Erythroblast (primary cell): ENCODE data around the gene ITGA7.

Experiments used
- GATA1 ChIP-seq: IDR thresholded peaks from 2 replicates; pipeline ENCODE4 v1.6.1; 2011; ENCODE audit warnings: low read depth, mild to moderate bottlenecking, control low read depth, low read length, moderate library complexity
- POLR2A ChIP-seq: IDR thresholded peaks from 2 replicates; pipeline ENCODE4 v1.6.1; 2011; ENCODE audit warnings: mild to moderate bottlenecking, low read length

DNA sequence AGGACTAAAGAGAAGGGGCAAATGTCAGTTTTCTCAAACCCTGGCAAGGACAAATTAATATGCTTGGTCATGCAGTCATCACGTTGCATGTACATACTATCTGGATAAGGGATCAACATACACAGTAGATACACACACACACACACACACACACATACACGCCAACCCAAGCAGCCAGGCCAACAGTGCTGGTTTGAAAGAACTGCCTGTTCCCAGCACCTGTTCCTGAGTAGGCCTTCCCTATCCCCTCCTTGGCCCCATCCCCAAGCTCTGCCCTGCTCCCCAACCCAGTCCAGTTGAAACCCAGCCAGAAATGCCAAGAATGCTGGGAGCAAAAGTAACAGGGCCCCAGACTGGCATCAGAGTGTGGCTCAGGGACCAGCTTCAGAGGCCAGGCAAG is 4.4 kb downstream of the ITGA7 start:
- TF ChIP-seq POLR2A (no peak), GATA1 (no peak)
